Measurements from ENCODE around the gene PTPRO.
A peak's percentile ranks its signal among the peaks of the same experiment; 100 is the strongest.

Gene PTPRO

DNA sequence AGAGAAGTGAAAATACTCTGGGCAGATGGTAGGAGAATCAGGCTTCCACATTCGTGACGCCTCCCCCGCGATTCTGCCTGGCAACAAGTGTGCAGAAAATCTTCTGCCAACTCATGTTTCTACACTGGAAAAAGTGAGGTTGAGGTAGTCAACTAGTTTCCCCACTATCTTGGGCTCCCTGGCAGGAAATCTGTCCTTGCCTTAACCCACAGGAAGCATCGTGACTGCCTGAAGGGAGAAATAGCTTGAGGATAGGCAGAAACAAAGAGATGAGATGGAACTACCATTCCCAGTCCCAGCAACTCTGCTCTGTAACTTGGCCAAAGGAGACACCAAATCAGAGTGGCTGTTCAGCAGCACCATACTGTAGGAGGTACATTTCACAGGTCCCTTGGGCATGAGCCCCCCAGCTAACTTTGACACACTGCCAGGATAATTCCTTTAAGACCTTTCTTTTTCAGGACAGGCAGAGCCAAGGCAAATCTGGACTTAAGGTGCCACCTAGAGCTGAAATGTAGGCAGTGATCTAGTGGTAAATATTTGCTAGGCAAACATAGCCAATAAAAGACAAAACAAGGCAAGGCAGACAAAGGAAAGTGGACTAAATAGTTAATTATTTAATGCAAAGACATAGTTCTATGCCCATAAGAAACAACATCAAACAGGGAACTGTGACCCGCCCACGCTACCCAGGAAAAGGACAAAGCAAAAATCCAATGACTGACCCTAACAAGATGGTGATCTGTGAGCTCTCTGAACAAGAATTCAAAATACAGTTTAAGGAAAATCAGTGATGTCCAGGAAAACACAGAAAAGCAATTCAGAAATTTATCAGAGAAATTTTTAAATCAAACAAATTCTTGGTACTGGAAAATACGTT is 205.1 kb downstream of the PTPRO start:
- DNase-seq (ENCODE audit: low read depth): no peak

DNA sequence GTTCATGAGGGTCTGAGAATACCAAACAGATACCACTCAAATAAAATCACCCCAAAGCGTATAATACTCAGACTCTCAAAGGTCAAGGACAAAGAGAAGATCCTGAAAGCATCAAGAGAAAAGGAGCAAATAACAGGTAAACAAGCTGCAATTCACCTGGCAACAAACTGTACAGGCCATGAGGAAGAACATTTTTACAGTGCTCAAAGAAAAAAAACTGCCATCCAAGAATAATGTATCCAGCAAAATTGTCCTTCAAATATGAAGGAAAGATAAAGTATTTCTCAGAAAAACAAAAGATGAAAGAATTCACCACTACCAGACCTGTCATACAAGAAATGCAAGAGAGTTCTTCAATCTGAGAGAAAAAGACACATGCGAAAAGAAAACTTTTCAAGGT is 206.4 kb downstream of the PTPRO start:
- no peak for DNase-seq (ENCODE audit: low read depth)

- DNase-seq (ENCODE audit: low read depth): no peak
These were observed 208.1 kb downstream of the PTPRO start for GRCh38 chr12:15530361-15530760.

DNA sequence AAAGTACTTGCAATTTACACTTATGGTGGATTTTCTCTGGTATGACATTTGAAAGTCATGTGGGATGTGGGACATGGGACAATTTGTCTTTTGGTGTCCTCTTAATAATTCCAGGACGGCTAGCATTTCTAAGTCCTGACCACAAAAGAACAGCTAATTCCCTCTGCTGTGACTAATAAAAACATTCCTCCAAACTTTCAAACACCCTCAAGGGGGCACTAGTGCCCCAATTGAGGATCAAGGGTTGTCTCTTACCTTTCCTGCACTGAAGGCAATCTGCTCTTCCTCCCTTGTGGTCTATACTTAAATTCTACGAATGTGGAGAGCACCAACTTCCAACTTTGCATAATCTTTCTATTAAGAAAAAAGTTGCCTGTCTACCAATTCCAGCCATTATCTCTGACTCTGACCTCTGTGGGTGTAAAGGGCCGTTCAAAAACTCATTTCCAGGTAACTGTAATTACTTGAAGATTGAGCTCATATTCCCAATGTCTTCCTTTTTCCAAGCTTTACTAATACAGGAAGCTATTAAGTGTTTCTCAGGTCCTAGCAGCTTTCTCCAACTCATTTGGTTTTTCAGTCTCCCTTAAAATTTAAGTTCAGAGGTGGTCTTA is 210.2 kb downstream of the PTPRO start:
- DNase-seq (ENCODE audit: low read depth): peak; percentile 24

- DNase-seq (ENCODE audit: low read depth): no peak
These were observed 212.0 kb downstream of the PTPRO start for GRCh38 chr12:15534322-15534721.

- no peak for DNase-seq (ENCODE audit: low read depth)
These were observed 212.6 kb downstream of the PTPRO start for GRCh38 chr12:15534874-15535273.

DNA sequence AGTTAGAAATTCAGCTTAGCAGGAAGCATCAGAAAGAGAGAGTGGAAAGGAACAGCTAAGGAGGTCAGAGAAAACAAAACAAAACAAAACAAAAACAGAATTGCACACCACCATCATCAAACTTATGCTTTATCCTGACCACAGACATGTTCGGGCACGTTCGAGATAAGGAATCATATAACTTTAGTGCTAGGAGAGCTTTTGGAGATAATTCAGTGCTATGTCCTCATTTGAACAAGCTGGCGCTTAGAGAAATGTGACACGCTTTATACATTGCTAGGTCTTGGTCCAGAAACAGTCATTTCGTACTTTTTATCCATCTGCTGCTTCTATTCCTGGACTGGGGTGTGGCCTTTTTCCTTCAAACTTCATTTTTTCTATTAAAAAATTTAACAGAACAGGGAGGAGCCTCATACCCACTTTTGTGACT is 213.1 kb downstream of the PTPRO start:
- DNase-seq (ENCODE audit: low read depth): no peak

GRCh38 chr12:15536446-15536845 is 214.1 kb downstream of the PTPRO start:
- DNase-seq (ENCODE audit: low read depth): no peak

GRCh38 chr12:15538881-15539280 is 216.6 kb downstream of the PTPRO start:
- no peak for DNase-seq (ENCODE audit: low read depth)

DNA sequence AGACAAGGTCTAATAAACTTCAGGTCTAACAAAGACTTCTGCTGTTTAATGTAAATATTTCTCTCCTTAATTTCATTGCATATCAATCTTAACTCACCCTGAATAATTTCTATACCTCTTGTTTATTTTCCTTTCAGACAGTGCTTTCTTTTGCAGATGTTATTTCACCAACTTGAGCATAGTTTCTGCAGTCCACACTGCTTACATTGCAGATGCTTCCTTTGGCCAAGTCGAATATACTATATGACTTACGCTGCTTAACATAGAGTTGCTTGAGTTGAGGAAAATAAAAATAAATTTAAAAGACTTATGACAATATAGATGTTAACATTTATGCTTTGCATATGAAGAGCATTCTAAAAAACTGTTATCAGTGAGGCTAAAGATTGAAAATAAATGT is 217.7 kb downstream of the PTPRO start:
- DNase-seq (ENCODE audit: low read depth): no peak

- no peak for DNase-seq (ENCODE audit: low read depth)
These were observed 218.2 kb downstream of the PTPRO start for GRCh38 chr12:15540469-15540872.

GRCh38 chr12:15541996-15542631 is 219.8 kb downstream of the PTPRO start:
- no peak for DNase-seq (ENCODE audit: low read depth)

DNA sequence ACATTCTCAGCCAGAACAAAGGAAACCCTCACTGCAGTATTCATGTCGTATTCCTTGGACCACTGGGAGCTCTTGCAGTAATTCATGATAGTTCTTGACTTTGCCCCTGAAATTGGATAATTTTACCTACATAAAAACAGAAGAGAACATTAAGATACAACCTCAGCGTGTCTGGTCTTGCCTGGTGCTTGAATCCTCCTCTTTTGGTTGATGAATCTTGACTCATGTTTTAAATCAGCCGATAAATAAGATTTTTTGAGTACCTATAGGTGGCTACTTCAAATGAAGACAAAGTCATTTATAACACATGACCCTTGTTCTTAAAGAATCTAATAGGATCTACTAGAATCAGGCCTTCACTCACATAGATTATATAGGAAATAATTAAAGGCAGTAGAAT is 221.0 kb downstream of the PTPRO start:
- DNase-seq (ENCODE audit: low read depth): no peak

DNA sequence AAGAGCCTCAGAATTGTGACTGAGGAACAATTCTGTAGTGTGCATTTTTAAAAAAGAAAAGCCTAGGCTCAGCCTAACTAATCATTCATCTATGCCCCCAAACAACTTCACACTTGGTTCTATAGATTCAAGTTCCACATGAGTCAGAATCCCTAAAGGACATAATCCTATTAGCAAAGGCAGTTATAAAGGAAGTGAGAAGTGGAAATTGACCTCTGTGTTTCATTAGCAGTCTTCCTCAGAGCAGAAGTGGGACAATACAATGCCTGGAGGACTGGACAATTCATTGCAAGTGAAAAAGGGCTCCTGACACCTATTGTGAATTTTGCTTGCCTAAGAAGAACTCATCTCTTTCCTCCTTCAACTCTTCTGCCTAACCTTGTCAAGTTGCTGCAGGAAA is 222.3 kb downstream of the PTPRO start:
- no peak for DNase-seq (ENCODE audit: low read depth)

DNA sequence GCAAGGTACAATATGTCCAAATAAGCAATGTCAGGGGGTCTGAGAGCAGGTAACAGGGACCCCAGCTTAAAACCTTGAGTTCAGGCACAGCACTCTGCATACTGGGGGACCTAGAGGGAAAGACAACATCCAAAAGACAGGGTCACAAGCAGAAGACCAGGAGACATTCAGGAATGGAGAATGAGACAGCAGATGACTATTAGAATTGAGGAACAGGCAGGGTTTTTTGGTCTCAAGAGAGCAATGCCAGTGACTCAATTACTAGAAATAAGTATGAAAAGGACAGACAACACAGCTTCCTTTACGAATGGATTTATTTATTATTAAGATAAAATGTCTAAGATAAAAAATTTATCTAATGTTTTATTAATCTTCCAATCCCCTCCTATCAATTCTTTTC is 223.0 kb downstream of the PTPRO start:
- no peak for DNase-seq (ENCODE audit: low read depth)

GRCh38 chr12:15546102-15546701 is 223.9 kb downstream of the PTPRO start:
- DNase-seq (ENCODE audit: low read depth): no peak

DNA sequence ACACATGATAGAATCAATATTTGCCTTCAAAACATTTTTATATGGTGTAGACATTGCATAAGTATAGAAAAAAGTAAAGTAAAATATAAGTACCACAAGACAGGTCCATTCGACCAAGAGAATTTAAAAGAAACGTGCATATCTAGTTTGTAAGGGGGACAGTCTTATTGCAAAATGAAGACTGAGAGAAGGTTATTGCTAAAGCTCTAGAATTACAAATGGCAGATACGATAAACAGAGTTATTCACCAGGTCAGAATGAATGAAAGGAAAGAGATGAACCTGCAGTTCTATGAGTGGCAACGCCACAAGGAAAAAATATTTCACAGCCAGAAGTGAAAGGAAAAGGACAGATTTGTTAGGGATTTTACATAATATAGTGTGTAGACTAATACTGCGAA is 224.8 kb downstream of the PTPRO start:
- DNase-seq (ENCODE audit: low read depth): no peak

DNA sequence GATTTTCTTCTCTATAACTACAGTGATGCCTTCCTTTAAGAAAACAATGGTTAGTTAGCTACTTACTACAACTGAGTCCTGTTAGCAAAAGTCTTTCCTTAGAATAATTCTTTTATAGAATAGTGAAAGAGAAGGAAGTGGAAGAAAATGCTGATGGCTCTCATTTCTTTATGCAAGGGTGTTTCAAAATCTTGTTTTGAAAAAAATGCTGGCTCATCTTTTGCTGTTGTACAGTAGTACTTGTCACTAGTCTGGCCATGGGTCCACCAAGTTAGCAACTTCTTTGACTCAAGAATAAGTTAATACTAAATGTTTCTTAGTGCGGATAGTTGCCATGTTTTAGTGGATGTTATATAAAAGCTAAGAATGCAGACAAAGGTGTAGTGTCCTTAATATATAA is 225.4 kb downstream of the PTPRO start:
- DNase-seq (ENCODE audit: low read depth): no peak

- no peak for DNase-seq (ENCODE audit: low read depth)
These were observed 228.5 kb downstream of the PTPRO start for GRCh38 chr12:15550793-15551192.

- DNase-seq (ENCODE audit: low read depth): no peak
These were observed 233.1 kb downstream of the PTPRO start for GRCh38 chr12:15555446-15555845.

DNA sequence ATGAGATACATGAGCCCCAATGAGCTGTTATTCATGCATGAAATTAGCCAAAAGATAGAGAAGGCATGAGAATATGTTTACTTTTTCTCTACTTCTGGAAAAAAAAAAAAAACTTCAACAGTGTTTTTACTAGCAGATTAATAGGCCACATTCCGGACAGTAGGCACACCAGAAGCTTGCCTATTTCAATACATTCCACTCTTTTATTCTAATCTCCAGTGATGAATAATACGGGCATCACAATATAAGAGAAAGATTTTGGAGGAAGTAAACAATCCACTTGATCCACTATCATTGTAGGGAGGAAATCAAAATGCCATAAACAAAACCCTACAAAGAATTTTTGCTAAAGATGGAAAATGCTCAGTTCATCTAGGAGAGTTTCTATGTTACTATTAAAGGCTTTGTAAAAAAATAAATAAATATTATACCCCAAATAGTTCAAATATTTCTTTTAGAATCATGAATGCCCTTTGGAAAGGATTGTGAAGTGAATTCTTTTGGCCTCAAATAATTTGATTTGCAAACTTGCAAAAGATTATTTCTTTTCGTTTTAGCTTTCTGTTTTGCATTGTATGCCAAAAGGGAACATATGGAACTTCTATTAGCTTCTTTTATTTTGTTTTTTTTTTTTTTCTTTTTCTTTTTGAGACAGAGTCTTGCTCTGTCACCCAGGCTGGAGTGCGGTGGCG is 234.2 kb downstream of the PTPRO start:
- no peak for DNase-seq (ENCODE audit: low read depth)

DNA sequence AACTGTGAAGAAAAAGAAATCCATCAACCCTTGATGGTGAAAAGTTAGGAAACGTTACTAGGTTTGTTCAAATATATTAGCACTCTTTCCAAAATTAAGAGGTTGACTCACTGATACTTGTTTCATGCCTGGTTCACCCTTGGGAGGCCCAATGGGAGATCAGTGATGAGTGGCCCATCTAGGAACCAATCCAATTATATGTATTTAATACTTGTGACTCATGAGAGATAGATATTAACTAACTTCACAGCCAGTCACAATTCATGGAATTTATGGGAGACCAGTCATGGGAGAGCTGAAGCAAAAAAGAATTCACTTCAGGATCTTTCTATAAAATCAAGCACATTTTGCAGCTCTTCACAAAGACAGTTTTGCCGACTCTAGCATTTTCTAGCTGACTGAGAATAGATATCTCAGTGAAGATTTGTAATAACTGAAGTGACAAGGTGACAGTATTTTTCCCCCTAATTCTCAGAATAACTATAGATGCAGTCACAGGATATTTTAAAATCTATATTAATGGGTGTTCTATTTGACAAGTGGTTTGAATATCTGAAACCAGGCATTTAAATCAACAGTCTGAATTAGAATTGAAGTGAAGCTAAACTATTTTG is 236.7 kb downstream of the PTPRO start:
- no peak for DNase-seq (ENCODE audit: low read depth)
